GM10248 (cell line): ENCODE measurements around the gene CLSTN1.
A peak's percentile ranks its signal among the peaks of the same experiment; 100 is the strongest.

Source experiments
- CTCF ChIA-PET: fragments of 300-600 bp; sonication (Branson Sonifier 250); formaldehyde crosslinking; extraction: SDS; loops from one replicate; lab custom pipeline; 2021; ENCODE audit warnings: antibody characterized with exemption; lab: Yijun Ruan, JAX
- POLR2A ChIA-PET: fragments of 350-650 bp; sonication (Branson Sonifier 250); formaldehyde crosslinking; extraction: SDS; loops from one replicate; lab custom pipeline; 2020; ENCODE audit warnings: antibody characterized with exemption; lab: Yijun Ruan, JAX
- DNase-seq: peaks from one replicate; pipeline ENCODE4 v3.0.0; 2012; ENCODE audit errors: extremely low spot score
- TF ChIP-seq, protein P1 (sequence below): IDR thresholded peaks from 2 replicates; pipeline ENCODE4 v1.5.1; 2012; ENCODE audit warnings: mild to moderate bottlenecking, low read depth; ENCODE audit errors: extremely low read depth, missing control alignments, control extremely low read depth

The CLSTN1 gene

DNA sequence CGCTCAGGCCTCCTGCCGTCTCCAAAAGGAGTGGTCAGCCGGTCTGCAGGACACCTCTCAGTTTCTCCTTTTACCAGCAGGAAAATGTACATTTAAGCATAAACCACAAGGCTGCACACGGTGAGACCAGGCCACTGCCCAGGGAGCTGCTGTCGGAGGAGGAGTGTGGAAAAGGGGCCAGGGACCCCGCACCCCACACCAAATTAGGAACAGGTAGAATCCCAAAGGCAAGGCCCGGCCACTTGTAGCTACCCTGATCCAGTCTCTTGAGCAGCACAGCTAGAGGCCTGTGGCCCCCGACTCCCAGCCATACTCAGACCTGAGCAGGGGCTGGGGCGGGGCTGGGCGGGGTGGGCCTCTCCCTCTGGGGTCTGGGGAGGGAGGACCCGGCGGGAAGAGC is 94.2 kb downstream of the CLSTN1 start:
- DNase-seq = no peak
- ChIA-PET POLR2A (interaction anchor here (0.5 kb wide), 1 partner anchor 196 kb away, joined by 4 read pairs; no protein-coding TSS in a partner anchor), CTCF (interaction anchor here (1.0 to 1.5 kb wide), 2 partner anchors 12 to 103 kb away, joined by 3 read pairs; no protein-coding TSS in a partner anchor)

DNA sequence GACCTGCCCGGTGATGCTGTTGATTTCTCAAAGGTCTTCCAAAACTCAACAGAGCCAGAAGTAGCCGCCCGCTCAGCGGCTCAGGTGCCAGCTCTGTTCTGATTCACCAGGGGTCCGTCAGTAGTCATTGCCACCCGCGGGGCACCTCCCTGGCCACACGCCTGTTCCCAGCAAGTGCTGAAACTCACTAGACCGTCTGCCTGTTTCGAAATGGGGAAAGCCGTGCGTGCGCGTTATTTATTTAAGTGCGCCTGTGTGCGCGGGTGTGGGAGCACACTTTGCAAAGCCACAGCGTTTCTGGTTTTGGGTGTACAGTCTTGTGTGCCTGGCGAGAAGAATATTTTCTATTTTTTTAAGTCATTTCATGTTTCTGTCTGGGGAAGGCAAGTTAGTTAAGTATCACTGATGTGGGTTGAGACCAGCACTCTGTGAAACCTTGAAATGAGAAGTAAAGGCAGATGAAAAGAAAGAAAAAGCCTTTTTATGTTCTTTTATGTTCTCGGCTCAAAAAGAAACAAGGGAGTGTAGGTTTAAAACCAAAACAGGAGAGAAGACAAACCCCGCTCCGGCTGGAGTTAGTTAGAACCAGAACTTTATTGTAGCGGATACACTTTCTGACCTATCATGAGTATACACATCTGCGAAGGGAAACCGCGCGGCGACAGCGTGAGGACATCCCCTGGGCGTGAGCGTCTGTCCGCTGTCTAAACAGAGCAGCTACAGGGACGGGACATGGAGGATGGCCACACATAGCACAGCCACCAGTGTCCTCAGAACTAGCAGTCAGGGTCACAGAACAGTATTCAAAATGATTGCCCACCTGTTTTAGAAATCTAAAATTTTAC is 95.1 kb downstream of the CLSTN1 start:
- no peak for DNase-seq
- ChIA-PET POLR2A (no interaction called here), CTCF (interaction anchor here (1.5 kb wide), 1 partner anchor 102 kb away, joined by 3 read pairs; no protein-coding TSS in a partner anchor)
- TF ChIP-seq, protein P1, sequence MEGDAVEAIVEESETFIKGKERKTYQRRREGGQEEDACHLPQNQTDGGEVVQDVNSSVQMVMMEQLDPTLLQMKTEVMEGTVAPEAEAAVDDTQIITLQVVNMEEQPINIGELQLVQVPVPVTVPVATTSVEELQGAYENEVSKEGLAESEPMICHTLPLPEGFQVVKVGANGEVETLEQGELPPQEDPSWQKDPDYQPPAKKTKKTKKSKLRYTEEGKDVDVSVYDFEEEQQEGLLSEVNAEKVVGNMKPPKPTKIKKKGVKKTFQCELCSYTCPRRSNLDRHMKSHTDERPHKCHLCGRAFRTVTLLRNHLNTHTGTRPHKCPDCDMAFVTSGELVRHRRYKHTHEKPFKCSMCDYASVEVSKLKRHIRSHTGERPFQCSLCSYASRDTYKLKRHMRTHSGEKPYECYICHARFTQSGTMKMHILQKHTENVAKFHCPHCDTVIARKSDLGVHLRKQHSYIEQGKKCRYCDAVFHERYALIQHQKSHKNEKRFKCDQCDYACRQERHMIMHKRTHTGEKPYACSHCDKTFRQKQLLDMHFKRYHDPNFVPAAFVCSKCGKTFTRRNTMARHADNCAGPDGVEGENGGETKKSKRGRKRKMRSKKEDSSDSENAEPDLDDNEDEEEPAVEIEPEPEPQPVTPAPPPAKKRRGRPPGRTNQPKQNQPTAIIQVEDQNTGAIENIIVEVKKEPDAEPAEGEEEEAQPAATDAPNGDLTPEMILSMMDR = no peak

More for the DNA sequence above, 94.2 kb downstream of the CLSTN1 start:
- TF ChIP-seq, protein P1 = no peak

DNA sequence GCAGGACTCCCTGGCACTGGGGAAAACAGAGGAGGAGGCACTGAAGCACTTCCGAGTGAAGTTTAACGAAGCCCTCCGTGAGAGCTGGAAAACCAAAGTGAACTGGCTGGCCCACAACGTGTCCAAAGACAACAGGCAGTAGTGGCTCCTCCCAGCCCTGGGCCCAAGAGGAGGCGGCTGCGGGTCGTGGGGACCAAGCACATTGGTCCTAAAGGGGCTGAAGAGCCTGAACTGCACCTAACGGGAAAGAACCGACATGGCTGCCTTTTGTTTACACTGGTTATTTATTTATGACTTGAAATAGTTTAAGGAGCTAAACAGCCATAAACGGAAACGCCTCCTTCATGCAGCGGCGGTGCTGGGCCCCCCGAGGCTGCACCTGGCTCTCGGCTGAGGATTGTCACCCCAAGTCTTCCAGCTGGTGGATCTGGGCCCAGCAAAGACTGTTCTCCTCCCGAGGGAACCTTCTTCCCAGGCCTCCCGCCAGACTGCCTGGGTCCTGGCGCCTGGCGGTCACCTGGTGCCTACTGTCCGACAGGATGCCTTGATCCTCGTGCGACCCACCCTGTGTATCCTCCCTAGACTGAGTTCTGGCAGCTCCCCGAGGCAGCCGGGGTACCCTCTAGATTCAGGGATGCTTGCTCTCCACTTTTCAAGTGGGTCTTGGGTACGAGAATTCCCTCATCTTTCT is 96.7 kb downstream of the CLSTN1 start:
- ChIA-PET CTCF (interaction anchor here (0.8 to 3.4 kb wide), 5 partner anchors 9 to 100 kb away, joined by 3 to 22 read pairs (median 3); no protein-coding TSS in a partner anchor), POLR2A (interaction anchor here (0.7 kb wide), 1 partner anchor 98 kb away, joined by 3 read pairs; no protein-coding TSS in a partner anchor)
- TF ChIP-seq, protein P1 = no peak
- no peak for DNase-seq

DNA sequence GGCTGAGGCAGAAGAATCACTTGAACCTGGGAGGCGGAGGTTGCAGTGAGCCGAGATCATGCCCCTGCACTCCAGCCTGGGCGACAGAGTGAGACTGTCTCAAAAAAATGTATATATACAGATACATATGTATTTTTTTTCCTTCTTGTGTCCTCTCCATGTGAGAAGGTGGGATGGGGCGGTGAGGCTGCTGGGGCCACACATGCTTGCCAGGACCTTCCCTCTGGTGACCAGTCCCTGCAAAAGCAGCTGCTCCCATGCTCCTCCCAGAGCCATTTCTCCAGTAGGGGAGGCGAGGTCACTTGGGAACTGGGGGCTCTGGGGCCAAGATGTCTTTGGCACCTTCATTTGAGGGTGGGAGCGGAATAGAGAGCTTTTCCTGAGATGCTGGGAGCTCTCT is 97.4 kb downstream of the CLSTN1 start:
- CTCF ChIA-PET = interaction anchor here (0.8 to 3.4 kb wide), 6 partner anchors 9 to 142 kb away, joined by 3 to 22 read pairs (median 4); no protein-coding TSS in a partner anchor
- POLR2A ChIA-PET = no interaction called here
- DNase-seq = no peak
- TF ChIP-seq, protein P1 = no peak

DNA sequence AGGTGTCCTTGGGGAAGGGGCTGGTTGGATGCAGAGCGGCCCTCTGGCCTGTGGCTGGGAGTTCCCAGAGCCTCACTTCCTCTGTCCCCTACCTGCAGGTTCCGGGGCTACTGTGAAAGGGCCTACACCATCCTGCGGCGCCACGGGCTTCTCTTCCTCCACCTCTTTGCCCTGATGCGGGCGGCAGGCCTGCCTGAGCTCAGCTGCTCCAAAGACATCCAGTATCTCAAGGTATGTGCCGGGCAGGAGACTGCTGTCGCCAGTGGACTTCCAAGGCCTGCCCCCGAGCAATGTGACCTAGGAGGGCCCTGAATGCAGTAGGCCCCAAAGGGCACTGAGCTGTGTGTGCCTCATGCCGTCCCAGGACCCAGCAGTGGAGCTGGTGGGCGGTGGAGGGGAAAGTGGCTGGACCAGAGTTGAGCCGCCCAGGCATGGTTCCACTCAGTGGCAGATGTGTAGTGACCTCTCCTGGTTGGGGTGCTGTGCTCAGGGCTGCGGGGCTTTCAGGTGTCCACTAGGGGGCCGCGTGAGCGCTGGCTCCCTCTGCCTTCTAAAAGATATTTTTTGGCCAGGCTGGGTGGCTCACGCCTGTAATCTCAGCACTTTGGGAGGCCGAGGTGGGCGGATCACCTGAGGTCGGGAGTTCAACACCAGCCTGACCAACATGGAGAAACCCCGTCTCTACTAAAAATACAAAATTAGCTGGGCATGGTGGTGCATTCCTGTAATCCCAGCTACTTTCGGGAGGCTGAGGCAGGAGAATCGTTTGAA is 98.9 kb downstream of the CLSTN1 start:
- TF ChIP-seq, protein P1 = peak; percentile 98
- CTCF ChIA-PET = interaction anchor here (0.6 to 3.4 kb wide), 10 partner anchors 9 to 143 kb away, joined by 3 to 22 read pairs (median 4); no protein-coding TSS in a partner anchor
- POLR2A ChIA-PET = no interaction called here
- DNase-seq = peak; percentile 86
